Measurements from ENCODE around the gene CLDN7. TPM values are rescaled to one million over a fixed set of nuclear protein-coding genes. Genes with fewer than 3 reads are reported as not detected.

The CLDN7 gene
- total and polyA plus RNA-seq, 3 donors from 2014 or later, result 4.5 to 8.8 (median 6.9) TPM

GRCh38 chr17:7292194-7292593 is 29.9 kb upstream of the CLDN7 start:
- no peaks in the 10 kb centered on the region for H3K27me3 ChIP-seq
- intact Hi-C loops (cut with DNase I; ENCODE audit: low total_unique reads), result no loop called here
- TF ChIP-seq CTCF (IDR thresholded peaks at IDR 0.05), result no peak
- no peak for TF ChIP-seq POLR2A (IDR thresholded peaks at IDR 0.05)

GRCh38 chr17:7290685-7291084 is 28.4 kb upstream of the CLDN7 start:
- no peak for DNase-seq
- Histone ChIP-seq H3K9me3 (no peaks in the 10 kb centered on the region), H3K4me1 (peaks cover 20% of the 10 kb centered on the region), H3K27ac (no peak overlapping the region), H3K4me3 (no peak overlapping the region), H3K36me3 (ENCODE audit: low read depth, missing control alignments) (no peaks in the 10 kb centered on the region), H3K27me3 (no peaks in the 10 kb centered on the region)
- WGBS, 2 donors, result 85 to 86% methylated on average over 4 to 11 of the region's 11 CpGs
- intact Hi-C loops (cut with DNase I; ENCODE audit: low total_unique reads), result no loop called here
- TF ChIP-seq POLR2A (IDR thresholded peaks at IDR 0.05) (no peak), CTCF (IDR thresholded peaks at IDR 0.05) (no peak)

More at GRCh38 chr17:7292194-7292593, 29.9 kb upstream of the CLDN7 start:
- DNase-seq, result no peak
- H3K36me3 ChIP-seq (ENCODE audit: low read depth, missing control alignments), result no peaks in the 10 kb centered on the region
- 20 to 75% methylated on average over 1 to 2 of the region's 2 CpGs for WGBS, 2 donors
- H3K4me3 ChIP-seq, result no peak overlapping the region
- H3K9me3 ChIP-seq, result no peaks in the 10 kb centered on the region
- H3K27ac ChIP-seq, result no peak overlapping the region
- peaks cover 30% of the 10 kb centered on the region for H3K4me1 ChIP-seq

- WGBS, 2 donors, result 87 to 94% methylated on average over 14 to 19 of the region's 19 CpGs
- H3K36me3 ChIP-seq (ENCODE audit: low read depth, missing control alignments), result no peaks in the 10 kb centered on the region
- no peak overlapping the region for H3K4me3 ChIP-seq
- H3K27ac ChIP-seq, result no peak overlapping the region
- H3K27me3 ChIP-seq, result no peaks in the 10 kb centered on the region
- peaks cover 20% of the 10 kb centered on the region for H3K4me1 ChIP-seq
- no peaks in the 10 kb centered on the region for H3K9me3 ChIP-seq
- TF ChIP-seq POLR2A (IDR thresholded peaks at IDR 0.05), result no peak
- TF ChIP-seq CTCF (IDR thresholded peaks at IDR 0.05), result no peak
- intact Hi-C loops (cut with DNase I; ENCODE audit: low total_unique reads), result no loop called here
- no peak for DNase-seq
Observed at GRCh38 chr17:7290166-7290565, 27.9 kb upstream of the CLDN7 start.

GRCh38 chr17:7289256-7290032 is 27.2 kb upstream of the CLDN7 start:
- DNase-seq, result no peak
- Histone ChIP-seq H3K27me3 (no peaks in the 10 kb centered on the region), H3K4me3 (no peak overlapping the region), H3K27ac (no peak overlapping the region), H3K4me1 (peaks cover 15% of the 10 kb centered on the region), H3K9me3 (no peaks in the 10 kb centered on the region), H3K36me3 (ENCODE audit: low read depth, missing control alignments) (no peaks in the 10 kb centered on the region)
- no peak for TF ChIP-seq POLR2A (IDR thresholded peaks at IDR 0.05)
- no peak for TF ChIP-seq CTCF (IDR thresholded peaks at IDR 0.05)
- 79% methylated on average over 10 to 18 of the region's 18 CpGs for WGBS, 2 donors
- intact Hi-C loops (cut with DNase I; ENCODE audit: low total_unique reads), result no loop called here

GRCh38 chr17:7285679-7286078 is 23.4 kb upstream of the CLDN7 start:
- H3K4me3 ChIP-seq, result no peak overlapping the region
- no peak for TF ChIP-seq CTCF (IDR thresholded peaks at IDR 0.05)
- no peak for TF ChIP-seq POLR2A (IDR thresholded peaks at IDR 0.05)
- no peak overlapping the region for H3K27ac ChIP-seq
- no peaks in the 10 kb centered on the region for H3K9me3 ChIP-seq
- intact Hi-C loops (cut with DNase I; ENCODE audit: low total_unique reads), result no loop called here
- 87 to 92% methylated on average over 12 of the region's 12 CpGs for WGBS, 2 donors
- no peak for DNase-seq
- H3K36me3 ChIP-seq (ENCODE audit: low read depth, missing control alignments), result no peaks in the 10 kb centered on the region
- H3K27me3 ChIP-seq, result no peaks in the 10 kb centered on the region
- H3K4me1 ChIP-seq, result peaks cover 11% of the 10 kb centered on the region

All from testis (tissue), 3 donors.